PC-9 (cell line): ENCODE data around the gene MCC.

Experiments used
- EZH2 ChIP-seq: fragments of 200-600 bp; sonication (generic); IDR thresholded peaks from 2 replicates; pipeline ENCODE4 v1.8.0; 2017; ENCODE audit warnings: antibody characterized with exemption, low read depth
- TF ChIP-seq, protein P1 (sequence below): fragments of 200-600 bp; sonication (generic); conservative IDR thresholded peaks from 2 replicates; pipeline ENCODE4 v1.6.1; 2017; ENCODE audit warnings: mixed run types, antibody characterized with exemption, mild to moderate bottlenecking, moderate library complexity

GRCh38 chr5:113330533-113331208 lies 157.6 kb downstream of the MCC start:
- TF ChIP-seq, protein P1, sequence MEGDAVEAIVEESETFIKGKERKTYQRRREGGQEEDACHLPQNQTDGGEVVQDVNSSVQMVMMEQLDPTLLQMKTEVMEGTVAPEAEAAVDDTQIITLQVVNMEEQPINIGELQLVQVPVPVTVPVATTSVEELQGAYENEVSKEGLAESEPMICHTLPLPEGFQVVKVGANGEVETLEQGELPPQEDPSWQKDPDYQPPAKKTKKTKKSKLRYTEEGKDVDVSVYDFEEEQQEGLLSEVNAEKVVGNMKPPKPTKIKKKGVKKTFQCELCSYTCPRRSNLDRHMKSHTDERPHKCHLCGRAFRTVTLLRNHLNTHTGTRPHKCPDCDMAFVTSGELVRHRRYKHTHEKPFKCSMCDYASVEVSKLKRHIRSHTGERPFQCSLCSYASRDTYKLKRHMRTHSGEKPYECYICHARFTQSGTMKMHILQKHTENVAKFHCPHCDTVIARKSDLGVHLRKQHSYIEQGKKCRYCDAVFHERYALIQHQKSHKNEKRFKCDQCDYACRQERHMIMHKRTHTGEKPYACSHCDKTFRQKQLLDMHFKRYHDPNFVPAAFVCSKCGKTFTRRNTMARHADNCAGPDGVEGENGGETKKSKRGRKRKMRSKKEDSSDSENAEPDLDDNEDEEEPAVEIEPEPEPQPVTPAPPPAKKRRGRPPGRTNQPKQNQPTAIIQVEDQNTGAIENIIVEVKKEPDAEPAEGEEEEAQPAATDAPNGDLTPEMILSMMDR = peak; percentile 64
- TF ChIP-seq EZH2 = no peak
